Epithelial cell of proximal tubule (primary cell): Measurements from ENCODE around the gene PWP2. TPM values are rescaled to one million over a fixed set of nuclear protein-coding genes. Genes with fewer than 3 reads are reported as not detected.
"Not testable (repeated sequence)": the region's sequence is repeated elsewhere in the genome, so short reads cannot be mapped to it uniquely, and the experiment has no call there.

Experiments used
- DNase-seq: peaks from one replicate; pipeline ENCODE4 v3.0.0-alpha.2; 2011; ENCODE audit warnings: low read depth
- H3K4me3 ChIP-seq: 2 replicates; pipeline ENCODE4 v1.5.1; 2011; ENCODE audit warnings: low read depth, mild to moderate bottlenecking, low read length
- total RNA-seq: library from RNA; depleted of rRNA; stranded (reverse); fragments of >200 nt; gene quantifications from 2 replicates; pipeline ENCODE4 v1.2.3, GENCODE V29; 2015
- TF ChIP-seq, protein P1 (sequence below): conservative IDR thresholded peaks from 2 replicates; pipeline ENCODE4 v1.5.1; 2012; ENCODE audit warnings: low read depth, mild to moderate bottlenecking, low read length

The PWP2 gene
- total RNA-seq, 1 donor from 2014 or later = 5.0 TPM

DNA sequence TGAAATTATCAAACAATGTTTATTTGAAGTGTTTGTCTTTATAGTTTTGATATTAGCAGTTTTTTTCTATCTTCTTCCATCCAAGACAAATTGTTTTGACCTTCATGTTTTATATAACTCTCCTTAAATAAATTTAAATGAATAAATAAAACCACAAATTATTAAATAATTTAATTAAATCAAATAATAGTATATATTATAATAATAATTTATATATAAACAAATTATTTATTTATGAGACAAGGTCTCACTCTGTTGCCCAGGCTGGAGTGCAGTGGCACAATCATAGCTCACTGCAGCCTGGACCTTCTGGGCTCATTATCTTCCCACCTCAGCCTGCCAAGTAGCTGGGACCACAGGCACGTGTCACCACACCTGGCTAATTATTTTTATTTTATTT is 12.4 kb upstream of the PWP2 start:
- no peak overlapping the region for H3K4me3 ChIP-seq

DNA sequence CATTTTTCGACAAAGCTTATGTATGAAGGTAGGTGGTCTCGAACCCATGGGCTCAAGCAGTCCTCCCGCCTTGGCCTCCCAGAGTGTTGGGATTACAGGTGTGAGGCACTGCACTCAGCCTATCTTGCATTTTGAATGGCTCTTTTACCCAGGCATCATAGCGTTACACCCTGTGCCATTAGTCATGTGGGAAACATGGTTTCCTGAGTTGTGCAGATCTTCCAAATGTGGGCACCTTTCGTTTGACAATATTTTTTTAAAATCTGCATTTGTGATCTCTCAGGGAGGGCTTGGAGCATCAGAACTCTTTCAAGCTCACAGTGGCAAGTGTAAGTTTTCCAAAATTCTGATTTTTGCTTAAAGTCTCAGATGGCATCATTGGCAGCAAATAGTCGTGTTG is 8.7 kb upstream of the PWP2 start:
- not testable (repeated sequence) for H3K4me3 ChIP-seq, DNase-seq

More for the DNA sequence above, 12.4 kb upstream of the PWP2 start:
- TF ChIP-seq, protein P1, sequence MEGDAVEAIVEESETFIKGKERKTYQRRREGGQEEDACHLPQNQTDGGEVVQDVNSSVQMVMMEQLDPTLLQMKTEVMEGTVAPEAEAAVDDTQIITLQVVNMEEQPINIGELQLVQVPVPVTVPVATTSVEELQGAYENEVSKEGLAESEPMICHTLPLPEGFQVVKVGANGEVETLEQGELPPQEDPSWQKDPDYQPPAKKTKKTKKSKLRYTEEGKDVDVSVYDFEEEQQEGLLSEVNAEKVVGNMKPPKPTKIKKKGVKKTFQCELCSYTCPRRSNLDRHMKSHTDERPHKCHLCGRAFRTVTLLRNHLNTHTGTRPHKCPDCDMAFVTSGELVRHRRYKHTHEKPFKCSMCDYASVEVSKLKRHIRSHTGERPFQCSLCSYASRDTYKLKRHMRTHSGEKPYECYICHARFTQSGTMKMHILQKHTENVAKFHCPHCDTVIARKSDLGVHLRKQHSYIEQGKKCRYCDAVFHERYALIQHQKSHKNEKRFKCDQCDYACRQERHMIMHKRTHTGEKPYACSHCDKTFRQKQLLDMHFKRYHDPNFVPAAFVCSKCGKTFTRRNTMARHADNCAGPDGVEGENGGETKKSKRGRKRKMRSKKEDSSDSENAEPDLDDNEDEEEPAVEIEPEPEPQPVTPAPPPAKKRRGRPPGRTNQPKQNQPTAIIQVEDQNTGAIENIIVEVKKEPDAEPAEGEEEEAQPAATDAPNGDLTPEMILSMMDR = no peak
- no peak for DNase-seq

DNA sequence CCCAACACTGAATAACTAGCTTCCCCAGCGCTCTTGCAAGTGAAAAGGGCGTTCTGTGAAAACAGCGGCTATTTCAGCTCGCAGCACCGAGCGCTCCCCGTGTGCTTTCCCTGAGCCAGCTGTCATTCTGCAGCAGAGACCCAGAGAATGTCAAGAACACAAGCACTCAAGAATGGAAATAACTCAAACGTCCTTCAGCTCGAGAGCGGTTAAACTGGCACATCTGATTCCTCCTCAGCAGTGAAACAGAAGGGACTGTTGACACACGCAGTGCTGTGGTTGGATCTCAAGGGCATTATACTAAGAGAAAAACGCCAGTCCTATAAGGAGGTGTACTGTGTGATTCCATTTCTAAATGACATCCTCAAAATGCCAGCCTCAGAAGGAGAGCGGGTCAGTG is 8.2 kb upstream of the PWP2 start:
- DNase-seq, H3K4me3 ChIP-seq: not testable (repeated sequence)

DNA sequence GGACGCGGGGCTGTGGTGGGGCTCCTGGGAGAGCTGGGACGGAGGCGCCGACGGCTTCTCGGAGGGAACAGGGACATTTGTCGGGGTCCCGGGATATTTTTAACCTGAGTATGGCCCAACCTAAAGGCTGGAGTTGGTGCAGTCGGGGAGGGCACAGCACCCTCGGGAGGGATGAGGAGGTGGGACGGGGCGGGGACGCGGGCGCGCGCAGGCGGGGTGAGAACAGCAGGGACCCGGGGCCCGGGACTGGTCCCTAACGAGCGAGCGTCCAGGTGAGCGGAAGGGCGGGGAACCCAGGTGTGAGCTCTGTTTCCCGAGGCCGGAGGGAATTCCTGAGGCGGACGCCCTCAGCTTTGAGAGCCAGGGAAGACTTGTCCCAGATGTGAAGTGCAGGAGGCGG is 390 bp downstream of the PWP2 start:
- not testable (repeated sequence) for DNase-seq
- peak overlapping the region; percentile 37 for H3K4me3 ChIP-seq

DNA sequence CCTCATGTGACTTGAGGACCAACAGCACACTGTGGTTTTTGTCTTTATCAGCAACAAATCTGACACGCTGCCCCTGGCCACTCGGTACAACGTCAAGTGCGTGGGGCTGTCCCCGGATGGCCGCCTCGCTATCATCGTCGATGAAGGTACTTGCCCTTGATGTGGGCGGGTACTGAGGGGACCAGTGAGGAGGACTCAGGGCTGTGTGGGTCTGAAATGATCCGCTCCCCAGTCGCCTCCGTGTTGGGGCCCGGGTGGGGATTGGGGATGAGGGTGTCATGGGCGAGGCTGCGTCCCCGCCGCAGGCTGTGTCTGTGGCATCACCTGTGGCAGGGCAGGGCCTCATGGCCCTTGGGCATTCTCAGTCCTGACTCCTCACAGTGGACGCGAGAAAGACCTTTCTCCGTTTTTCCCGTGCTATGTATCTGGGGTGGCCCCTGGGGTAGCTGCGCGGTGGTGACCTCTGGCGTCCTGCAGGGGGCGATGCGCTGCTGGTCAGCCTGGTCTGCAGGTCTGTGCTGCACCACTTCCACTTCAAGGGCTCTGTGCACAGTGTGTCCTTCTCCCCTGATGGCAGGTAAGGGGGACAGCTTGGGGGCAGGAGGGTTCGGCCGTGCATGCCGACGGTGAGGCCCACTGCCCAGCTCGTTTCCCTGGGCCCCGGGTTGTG is 6.6 kb downstream of the PWP2 start:
- not testable (repeated sequence) for H3K4me3 ChIP-seq, DNase-seq

DNA sequence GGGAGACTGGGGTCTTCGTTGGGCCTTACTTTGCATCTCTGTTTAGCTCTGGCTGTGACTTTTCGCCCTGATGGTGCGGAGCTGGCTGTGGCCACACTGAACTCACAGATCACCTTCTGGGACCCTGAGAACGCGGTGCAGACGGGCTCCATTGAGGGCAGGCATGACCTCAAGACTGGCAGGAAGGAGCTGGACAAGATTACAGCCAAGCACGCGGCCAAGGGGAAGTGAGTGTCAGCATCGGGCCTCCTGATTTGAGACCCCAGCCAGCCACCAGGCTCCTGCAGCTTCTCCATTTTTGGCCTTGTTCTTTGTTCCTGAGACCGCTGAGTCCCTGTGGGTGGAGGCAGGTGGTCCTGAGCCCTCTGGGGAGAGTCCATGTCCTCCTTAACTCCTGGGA is 14.9 kb downstream of the PWP2 start:
- DNase-seq, H3K4me3 ChIP-seq: not testable (repeated sequence)

DNA sequence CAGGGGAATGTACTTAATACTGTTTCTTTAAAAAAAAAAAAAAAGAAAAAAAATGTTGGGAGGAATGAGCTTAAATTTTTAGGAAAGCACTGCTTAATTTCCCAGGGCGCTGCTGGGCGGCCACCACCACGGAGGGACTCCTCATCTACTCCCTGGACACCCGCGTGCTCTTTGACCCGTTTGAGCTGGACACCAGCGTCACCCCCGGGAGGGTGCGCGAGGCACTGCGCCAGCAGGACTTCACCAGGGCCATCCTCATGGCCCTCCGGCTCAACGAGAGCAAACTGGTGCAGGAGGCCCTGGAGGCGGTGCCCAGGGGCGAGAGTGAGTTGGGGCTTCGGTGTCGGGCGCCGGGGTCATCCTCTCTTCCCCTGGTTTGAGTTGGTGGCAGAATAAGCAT is 20.6 kb downstream of the PWP2 start:
- H3K4me3 ChIP-seq, DNase-seq: not testable (repeated sequence)

DNA sequence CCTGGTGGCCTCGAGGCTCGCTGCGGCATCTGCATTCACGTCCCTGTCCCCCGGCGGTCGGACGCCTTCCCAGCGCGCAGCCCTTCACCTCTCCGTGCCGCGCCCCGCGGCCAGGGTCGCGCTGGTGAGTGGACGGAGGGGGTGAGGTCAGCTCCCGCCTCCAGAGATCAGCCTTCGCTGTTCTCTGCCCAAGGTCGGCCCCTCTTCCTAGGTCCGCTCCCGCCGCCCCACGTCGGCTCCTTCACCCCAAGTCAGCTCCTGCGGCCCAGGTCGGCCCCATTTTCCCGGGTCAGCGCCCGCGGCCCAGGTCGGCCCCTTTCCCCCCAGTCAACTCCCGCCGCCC is 26.5 kb downstream of the PWP2 start:
- not testable (repeated sequence) for DNase-seq
- H3K4me3 ChIP-seq = peak overlapping the region; percentile 35

DNA sequence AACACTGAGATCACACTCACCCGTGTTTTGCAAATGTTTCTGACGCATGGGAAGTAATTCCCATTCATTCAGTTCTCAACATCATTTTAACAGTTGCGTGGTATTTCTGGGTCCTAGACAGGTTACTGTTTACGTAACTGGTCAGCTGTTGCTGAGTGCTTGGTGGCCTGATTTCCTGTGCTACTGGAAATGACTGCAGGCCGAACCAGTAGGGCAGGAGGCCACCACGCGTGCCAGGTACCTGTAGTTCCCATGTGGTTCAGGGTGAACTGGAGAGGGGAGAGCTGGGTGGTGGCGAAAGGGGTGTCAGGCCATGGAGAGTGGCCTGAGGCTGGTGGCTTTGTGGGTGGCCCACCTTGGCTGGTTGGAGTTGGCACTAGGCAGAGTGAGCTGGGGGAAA is 27.5 kb downstream of the PWP2 start:
- not testable (repeated sequence) for DNase-seq, H3K4me3 ChIP-seq

DNA sequence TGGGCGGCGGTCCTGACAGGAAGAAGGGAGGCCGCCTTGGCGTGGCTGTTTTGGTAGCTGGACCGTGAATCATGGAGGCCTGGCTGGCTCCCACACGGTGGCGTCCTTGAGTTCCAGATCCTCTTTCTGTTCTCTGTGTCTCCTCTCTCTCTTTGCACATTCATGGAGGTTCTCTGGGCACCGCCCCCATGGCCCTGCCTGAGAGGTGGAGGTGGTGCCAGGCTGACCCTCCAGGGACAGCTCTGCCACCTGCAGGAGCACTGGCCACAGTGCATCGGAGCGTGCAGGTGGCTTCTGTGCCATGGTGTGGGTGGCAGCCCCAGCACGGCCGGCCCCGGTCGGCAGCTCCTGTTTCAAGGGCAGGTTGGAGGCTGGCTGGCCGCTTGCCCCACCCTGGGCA is 30.8 kb downstream of the PWP2 start:
- not testable (repeated sequence) for H3K4me3 ChIP-seq, DNase-seq

DNA sequence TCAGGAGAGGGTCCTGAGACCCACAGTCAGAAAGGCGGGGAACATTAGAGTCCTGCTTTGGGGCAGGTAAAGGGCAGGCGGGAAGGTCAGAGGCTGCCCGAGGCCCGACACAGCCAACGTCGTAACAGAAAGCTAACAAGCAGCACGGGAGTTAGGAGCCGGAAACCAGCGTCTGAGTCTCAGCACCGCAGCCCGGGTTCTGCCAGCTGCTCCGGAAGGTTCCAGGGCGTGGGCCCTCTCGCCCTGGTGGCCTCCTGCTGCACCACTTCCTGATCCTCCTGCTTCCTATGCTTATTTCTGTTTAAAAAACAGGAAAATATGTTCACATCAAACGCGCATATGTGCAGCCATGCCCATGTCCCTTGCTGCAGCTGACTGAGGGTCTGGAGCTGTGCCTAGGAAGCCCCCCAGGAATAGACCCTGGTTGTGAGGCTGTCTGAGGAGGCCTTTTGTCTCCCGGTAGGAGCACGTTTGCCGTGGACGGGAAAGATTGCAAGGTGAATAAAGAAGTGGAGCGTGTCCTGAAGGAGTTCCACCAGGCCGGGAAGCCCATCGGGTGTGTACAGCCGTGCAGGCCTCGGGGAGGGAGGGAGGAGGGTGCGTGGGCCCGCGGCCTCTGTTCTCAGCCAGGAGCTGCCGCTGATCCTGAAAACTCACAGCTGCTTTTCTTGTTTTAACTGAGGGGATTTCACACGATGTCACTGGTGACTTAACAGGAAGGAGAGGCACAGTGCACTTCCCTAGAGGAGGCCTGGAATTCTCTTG is 32.8 kb downstream of the PWP2 start:
- not testable (repeated sequence) for DNase-seq, H3K4me3 ChIP-seq

DNA sequence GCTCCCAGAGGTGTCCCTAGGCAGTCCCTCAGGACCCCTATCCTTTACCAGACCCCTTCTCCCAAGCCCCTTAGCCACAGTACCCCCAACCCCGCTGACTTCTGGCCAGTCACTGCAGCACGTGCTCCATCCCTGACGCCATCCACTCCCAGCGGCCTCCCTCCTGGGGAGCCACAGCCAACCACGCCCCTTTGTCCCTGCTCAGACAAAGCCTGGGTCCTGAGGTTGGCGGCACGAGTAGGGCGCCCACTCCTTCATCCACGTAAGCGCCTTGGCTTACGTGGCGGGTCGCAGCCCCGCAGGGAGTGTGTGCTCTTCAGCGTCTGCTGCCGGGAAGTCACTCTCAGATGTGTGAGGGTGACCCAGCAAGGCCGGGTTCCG is 33.3 kb downstream of the PWP2 start:
- H3K4me3 ChIP-seq, DNase-seq: not testable (repeated sequence)

DNA sequence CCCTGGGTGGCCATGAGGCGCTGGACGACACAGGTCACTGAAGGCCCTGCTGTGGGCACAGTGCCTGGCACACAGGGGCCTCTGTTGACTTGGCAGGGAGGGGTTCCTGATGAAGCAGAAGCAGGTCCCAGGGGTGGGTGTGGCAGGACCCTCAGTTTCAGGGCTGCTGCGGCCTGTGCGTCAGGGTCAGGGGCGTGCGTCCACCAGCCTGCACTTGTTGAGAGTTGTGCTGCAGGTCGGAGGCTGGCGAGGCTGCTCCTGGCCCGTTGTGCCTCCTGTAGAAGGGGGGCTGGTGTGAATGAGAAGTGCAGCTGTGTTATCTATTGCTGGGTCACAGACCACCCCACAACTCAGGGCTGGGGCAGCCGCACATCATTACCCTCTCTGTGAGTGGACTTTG is 35.3 kb downstream of the PWP2 start:
- DNase-seq, H3K4me3 ChIP-seq: not testable (repeated sequence)

DNA sequence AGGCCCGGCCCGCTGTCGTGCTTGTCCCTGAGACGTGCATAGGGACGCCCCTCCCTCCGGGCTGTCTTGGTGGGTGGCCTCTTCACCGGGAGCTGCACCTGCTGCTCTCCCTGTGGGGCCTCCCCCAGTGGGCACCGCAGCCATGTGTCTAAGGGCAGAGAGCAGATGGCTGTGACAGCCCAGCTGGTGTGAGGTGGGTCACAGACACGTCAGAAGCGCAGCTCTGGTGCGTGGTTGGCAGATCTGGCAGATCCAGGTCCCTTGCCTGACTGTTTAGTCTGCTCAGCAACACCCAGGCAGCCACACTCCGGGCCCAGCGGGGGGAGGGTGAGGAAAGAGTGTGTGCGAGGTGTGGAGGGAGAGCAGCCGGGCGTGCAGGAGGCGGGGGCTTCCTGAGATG is 36.2 kb downstream of the PWP2 start:
- DNase-seq, H3K4me3 ChIP-seq: not testable (repeated sequence)

DNA sequence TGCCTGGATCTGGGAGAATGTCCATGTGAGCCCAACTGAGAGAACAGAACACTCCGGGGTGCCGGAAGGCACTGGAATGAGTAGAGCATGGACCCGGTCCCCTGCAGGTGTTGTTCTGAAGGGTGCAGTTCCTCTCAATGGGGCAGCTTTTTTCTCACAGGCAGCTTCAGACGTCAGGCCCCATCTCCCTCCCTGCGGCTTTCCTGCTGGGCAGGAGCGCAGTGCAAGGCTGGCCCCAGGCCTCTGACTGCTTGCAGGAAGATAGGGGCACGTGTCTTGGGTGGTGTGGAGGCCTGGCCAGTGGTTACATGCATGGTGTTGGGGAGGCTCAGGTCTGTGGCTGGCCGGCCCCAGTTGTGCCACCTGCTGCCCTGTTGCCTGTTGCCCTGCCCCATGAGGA is 36.8 kb downstream of the PWP2 start:
- H3K4me3 ChIP-seq, DNase-seq: not testable (repeated sequence)

DNA sequence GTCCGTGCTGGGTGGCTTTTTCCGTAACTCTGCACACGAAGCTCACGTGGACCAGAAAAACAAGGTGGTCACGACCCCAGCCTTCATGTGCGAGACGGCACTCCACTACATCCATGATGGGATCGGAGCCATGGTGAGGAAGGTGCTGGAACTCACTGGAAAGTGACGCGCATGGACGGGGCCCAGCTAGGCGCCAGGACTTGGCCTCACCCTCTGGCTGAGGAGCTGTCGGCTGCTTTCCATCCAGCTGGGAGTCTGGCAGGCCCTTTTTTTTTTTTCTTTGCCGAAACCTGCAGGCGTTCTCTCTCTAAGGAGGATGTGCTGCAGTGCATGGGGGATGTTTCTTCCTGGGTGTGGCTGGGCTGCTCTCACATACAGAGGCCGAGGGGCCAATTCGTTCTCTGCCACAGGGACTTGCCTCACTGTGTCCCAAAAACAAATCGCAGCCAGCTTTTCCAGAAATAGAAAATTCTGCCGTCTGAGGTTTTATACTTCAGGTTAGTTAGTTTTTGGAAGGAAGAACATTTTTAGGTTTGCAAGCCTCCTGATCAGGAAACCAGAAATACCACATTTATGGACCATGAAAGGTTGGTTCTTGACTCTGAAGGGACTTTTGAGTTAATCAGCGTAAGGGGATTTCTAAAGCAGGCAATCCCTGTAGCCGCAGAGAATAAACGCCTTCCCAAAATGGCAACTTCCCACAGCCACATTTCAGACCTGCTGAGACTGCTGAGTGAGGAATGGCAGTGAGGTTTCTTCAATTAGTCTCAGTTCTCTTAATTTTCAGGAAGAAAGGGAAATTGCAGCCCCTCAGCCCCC is 37.8 kb downstream of the PWP2 start:
- not testable (repeated sequence) for H3K4me3 ChIP-seq, DNase-seq

DNA sequence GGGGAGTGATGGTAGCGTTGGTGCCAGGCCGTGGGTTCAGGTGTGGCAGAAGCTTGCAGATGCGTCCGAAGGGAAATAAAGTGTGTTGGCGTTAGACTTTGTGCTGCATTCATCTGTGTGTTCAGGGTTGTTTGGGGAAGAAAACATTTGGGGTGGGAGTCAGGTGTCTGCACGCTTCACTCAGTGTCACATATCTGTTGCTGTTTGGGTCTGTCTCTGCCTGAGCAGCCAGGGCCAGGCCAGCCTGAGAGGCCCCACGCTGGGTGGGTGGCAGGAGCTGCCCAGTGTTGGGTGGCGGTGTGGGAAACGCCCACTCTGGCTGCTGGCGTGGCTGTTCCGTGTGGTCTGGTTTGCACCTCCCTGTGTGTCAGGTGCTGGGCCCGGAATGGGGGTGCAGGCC is 38.4 kb downstream of the PWP2 start:
- not testable (repeated sequence) for H3K4me3 ChIP-seq

DNA sequence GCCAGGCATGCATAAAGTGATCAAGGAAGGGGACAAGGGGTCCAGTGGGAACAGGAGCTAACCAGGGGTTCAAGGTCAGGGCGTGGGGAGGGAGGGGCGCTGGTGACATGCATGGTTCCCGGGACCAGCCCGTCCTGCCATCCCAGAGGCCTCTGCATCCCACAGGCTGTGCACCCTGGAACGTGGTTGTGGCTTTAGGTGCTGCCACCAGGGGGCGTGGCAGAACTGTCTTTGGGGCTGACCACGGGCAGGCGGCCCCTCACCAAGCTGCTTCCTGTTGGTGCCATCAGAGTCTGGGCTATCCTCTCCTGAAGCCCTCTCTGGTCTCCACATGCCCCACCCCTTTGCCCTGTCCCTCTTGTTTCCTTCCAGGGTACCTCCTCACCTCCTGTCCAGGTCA is 39.9 kb downstream of the PWP2 start:
- not testable (repeated sequence) for DNase-seq, H3K4me3 ChIP-seq

More for the DNA sequence above, 38.4 kb downstream of the PWP2 start:
- not testable (repeated sequence) for DNase-seq
